Breast epithelium (tissue), 3 donors: ENCODE results near the gene LZTS2.

Experiments
- POLR2A ChIP-seq: fragments of 450-650 bp; IDR thresholded peaks from one replicate; pipeline ENCODE4 v1.6.1; 2016; ENCODE audit warnings: antibody characterized with exemption, mild to moderate bottlenecking, moderate library complexity
- POLR2AphosphoS5 ChIP-seq, 3 donors: sonication (generic); formaldehyde crosslinking; IDR thresholded peaks; one replicate each; pipeline ENCODE4 v1.6.1; 2017; ENCODE audit warnings: antibody characterized with exemption in 3 of 3
- TF ChIP-seq, protein P1 (sequence below), 3 donors: fragments of 450-650 bp; IDR thresholded peaks; one replicate each; pipeline ENCODE4 v1.5.1; 2016 to 2017; ENCODE audit warnings: antibody characterized with exemption in 3 of 3, mild to moderate bottlenecking in 3 of 3, moderate library complexity in 3 of 3

- TF ChIP-seq, protein P1, sequence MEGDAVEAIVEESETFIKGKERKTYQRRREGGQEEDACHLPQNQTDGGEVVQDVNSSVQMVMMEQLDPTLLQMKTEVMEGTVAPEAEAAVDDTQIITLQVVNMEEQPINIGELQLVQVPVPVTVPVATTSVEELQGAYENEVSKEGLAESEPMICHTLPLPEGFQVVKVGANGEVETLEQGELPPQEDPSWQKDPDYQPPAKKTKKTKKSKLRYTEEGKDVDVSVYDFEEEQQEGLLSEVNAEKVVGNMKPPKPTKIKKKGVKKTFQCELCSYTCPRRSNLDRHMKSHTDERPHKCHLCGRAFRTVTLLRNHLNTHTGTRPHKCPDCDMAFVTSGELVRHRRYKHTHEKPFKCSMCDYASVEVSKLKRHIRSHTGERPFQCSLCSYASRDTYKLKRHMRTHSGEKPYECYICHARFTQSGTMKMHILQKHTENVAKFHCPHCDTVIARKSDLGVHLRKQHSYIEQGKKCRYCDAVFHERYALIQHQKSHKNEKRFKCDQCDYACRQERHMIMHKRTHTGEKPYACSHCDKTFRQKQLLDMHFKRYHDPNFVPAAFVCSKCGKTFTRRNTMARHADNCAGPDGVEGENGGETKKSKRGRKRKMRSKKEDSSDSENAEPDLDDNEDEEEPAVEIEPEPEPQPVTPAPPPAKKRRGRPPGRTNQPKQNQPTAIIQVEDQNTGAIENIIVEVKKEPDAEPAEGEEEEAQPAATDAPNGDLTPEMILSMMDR (IDR thresholded peaks at IDR 0.05): no peak
- TF ChIP-seq POLR2A (no peak), POLR2AphosphoS5 (IDR thresholded peaks at IDR 0.05) (no peak)
These were observed 30.8 kb upstream of the LZTS2 start for GRCh38 chr10:100968863-100969186.
